ENCODE data around the gene ADH1A. TPM values are rescaled to one million over a fixed set of nuclear protein-coding genes. Genes with fewer than 3 reads are reported as not detected.

The ADH1A gene
- total and polyA plus RNA-seq, 2 experiments from 2014 or later = not detected

DNA sequence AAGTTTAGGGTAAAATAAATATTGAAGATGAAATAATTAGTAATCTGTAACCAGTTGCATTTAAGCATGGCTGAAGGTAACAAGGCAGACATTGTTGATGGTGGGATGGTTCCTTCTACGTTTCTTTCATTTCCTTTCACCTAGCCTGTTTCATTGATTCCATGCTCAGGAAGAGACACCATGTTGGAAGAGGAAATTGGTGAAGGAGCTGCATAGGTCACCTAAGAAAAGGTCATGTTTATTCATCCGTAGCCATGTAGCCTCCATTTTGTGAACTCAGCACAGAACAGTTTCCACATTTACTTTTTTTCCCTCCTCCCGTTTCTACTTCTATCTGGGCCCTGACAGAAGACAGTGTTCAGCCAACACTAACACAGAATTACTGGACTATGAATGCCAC lies 26.6 kb upstream of the ADH1A start:
- TF ChIP-seq, protein P1, sequence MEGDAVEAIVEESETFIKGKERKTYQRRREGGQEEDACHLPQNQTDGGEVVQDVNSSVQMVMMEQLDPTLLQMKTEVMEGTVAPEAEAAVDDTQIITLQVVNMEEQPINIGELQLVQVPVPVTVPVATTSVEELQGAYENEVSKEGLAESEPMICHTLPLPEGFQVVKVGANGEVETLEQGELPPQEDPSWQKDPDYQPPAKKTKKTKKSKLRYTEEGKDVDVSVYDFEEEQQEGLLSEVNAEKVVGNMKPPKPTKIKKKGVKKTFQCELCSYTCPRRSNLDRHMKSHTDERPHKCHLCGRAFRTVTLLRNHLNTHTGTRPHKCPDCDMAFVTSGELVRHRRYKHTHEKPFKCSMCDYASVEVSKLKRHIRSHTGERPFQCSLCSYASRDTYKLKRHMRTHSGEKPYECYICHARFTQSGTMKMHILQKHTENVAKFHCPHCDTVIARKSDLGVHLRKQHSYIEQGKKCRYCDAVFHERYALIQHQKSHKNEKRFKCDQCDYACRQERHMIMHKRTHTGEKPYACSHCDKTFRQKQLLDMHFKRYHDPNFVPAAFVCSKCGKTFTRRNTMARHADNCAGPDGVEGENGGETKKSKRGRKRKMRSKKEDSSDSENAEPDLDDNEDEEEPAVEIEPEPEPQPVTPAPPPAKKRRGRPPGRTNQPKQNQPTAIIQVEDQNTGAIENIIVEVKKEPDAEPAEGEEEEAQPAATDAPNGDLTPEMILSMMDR (IDR thresholded peaks at IDR 0.05; ENCODE audit: low read depth, low read length) = no peak
- no peaks in the 10 kb centered on the region for H3K9me3 ChIP-seq (ENCODE audit: low read depth)
- no peaks in the 10 kb centered on the region for H3K27me3 ChIP-seq
- H3K36me3 ChIP-seq = no peaks in the 10 kb centered on the region
- no peak overlapping the region for H3K27ac ChIP-seq
- DNase-seq (ENCODE audit: low read depth in 1 of 2, low spot score in 1 of 2) = no peak
- H3K4me3 ChIP-seq = no peak overlapping the region
- H3K4me1 ChIP-seq (ENCODE audit: low read depth) = no peaks in the 10 kb centered on the region

DNA sequence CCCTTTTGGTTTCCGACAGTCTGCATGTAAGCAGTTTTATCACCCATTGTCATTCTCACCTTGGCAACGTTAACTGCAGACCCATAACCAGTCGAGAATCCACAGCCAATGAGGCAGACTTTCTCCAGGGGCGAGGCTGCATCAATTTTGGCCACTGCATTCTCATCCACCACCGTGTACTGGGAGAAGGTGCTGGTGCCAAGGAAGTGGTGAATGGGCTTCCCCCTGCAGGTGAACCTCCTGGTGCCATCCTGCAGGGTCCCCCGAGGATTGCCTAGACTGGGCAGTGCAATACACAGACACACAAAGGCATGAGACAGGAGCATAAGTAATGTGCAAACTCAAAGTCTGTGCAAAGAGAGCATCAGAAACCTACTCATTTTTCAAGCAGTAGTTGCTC lies 25.1 kb upstream of the ADH1A start:
- H3K4me3 ChIP-seq = no peak overlapping the region
- no peak overlapping the region for H3K27ac ChIP-seq
- no peaks in the 10 kb centered on the region for H3K27me3 ChIP-seq
- H3K36me3 ChIP-seq = no peaks in the 10 kb centered on the region
- TF ChIP-seq, protein P1 (IDR thresholded peaks at IDR 0.05; ENCODE audit: low read depth, low read length) = no peak
- no peaks in the 10 kb centered on the region for H3K9me3 ChIP-seq (ENCODE audit: low read depth)
- no peak for DNase-seq (ENCODE audit: low read depth in 1 of 2, low spot score in 1 of 2)
- H3K4me1 ChIP-seq (ENCODE audit: low read depth) = no peaks in the 10 kb centered on the region

DNA sequence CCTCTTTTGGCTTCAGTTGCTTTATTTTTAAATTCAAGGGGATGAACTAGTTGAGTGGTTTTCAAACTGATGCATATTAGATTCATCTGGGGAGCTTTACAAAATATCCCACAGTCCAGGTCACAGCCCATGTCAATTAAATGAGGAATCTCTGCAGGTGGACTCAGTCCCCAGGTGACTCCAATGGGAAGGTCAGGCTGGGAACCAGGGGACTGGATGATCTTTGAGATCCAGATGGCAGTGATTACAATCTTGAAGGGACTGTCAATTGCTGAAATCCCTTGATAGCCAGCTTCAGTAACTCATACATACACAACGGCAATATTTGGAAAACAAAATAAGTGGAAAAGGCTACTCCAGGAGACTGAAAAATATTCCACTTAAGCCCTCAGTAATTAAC lies 23.4 kb upstream of the ADH1A start:
- no peak overlapping the region for H3K4me3 ChIP-seq
- H3K4me1 ChIP-seq (ENCODE audit: low read depth) = no peaks in the 10 kb centered on the region
- TF ChIP-seq, protein P1 (IDR thresholded peaks at IDR 0.05; ENCODE audit: low read depth, low read length) = no peak

DNA sequence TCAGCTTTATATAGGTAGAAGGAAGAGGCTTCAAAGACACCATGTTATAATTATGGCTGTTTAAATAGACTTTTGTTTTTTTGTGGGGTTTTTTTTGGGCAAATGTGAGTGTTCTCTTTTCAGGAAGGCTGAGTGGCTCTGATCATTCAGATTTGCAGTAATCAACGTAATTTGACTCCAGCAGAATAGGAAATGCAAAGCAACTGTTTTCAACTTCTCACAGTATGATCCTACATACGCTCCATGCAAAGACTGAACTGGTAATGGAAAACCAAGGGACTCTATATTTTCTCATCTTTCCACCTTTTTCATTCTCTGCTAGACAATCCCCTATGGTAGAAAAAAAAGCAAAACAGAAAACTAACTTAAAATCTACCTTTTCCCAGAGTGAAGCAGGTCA lies 19.6 kb upstream of the ADH1A start:
- no peaks in the 10 kb centered on the region for H3K27me3 ChIP-seq
- TF ChIP-seq, protein P1 (IDR thresholded peaks at IDR 0.05; ENCODE audit: low read depth, low read length) = no peak
- no peak overlapping the region for H3K4me3 ChIP-seq
- no peak for DNase-seq (ENCODE audit: low read depth in 1 of 2, low spot score in 1 of 2)
- H3K36me3 ChIP-seq = no peaks in the 10 kb centered on the region
- no peak overlapping the region for H3K27ac ChIP-seq
- H3K9me3 ChIP-seq (ENCODE audit: low read depth) = no peaks in the 10 kb centered on the region
- H3K4me1 ChIP-seq (ENCODE audit: low read depth) = no peaks in the 10 kb centered on the region

More for the DNA sequence above, 23.4 kb upstream of the ADH1A start:
- no peak overlapping the region for H3K27ac ChIP-seq
- no peaks in the 10 kb centered on the region for H3K36me3 ChIP-seq
- H3K9me3 ChIP-seq (ENCODE audit: low read depth) = no peaks in the 10 kb centered on the region
- H3K27me3 ChIP-seq = no peaks in the 10 kb centered on the region
- DNase-seq (ENCODE audit: low read depth in 1 of 2, low spot score in 1 of 2) = no peak

DNA sequence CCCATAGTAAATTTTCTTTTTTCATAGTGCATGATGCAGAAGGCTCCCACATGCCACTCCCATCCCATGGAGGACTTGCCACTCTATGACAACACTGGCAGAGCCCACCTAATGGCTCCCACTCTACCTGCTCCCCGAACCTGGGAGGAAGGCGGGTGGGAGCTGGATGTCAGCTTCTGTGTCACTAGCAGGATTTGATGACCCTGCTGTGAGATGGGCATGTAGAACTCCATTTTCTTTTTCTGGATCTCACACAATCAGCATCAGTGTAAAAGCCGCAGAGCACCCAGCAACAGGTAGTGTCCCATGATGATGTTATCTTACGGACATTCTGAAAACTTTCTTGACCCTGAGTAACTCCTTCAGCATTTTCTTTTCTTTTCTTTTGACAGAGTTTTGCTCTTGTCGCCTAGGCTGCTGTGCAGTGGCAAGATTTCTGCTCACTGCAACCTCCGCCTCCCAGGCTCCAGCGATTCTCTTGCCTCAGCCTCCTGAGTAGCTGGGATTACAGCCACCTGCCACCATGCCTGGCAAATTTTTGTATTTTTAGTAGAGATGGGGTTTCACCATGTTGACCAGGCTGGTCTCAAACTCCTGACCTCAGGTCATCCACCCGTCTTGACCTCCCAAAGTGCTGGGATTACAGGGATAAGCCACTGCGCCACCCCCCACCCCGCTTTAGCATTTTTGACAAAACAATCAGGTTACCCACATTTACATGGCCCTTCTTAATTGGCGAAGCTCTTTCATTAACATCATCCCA lies 15.0 kb upstream of the ADH1A start:
- Histone ChIP-seq H3K27ac (no peak overlapping the region), H3K27me3 (no peaks in the 10 kb centered on the region), H3K4me3 (no peak overlapping the region), H3K4me1 (ENCODE audit: low read depth) (no peaks in the 10 kb centered on the region), H3K9me3 (ENCODE audit: low read depth) (no peaks in the 10 kb centered on the region), H3K36me3 (no peaks in the 10 kb centered on the region)
- no peak for DNase-seq (ENCODE audit: low read depth in 1 of 2, low spot score in 1 of 2)
- TF ChIP-seq, protein P1 (IDR thresholded peaks at IDR 0.05; ENCODE audit: low read depth, low read length) = no peak

Measured in cardiac muscle cell (in vitro differentiated cells and primary cell).